NT2/D1 (cell line): ENCODE data around the gene SLC2A14.

ENCODE experiments used
- YY1 ChIP-seq: IDR thresholded peaks from 2 replicates; pipeline ENCODE4 v1.6.1; 2011; ENCODE audit not compliant: insufficient read length, insufficient read depth
- ZNF274 ChIP-seq: IDR thresholded peaks from 2 replicates; pipeline ENCODE4 v1.6.1; 2011; ENCODE audit warnings: mild to moderate bottlenecking, low read depth, low read length

DNA sequence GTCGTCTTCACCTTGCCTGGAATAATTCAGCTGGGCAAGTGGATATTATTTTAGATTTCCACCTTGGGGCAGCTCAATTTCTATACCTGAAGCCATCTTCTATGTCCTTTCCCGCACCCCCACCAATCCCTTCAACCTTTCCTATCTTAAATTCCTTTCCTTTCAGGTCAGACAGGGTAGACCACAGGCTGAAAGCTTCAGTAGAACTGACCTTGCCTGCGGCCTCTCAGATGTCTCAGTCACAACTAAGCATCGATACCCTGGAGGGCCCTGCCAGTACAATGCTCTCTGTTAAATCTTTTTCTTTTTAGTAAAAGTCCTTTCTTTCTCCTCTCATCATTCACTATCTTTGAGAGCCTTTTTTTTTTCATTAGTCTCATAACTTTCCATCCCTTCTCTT is 38.9 kb downstream of the SLC2A14 start:
- TF ChIP-seq ZNF274 (no peak), YY1 (no peak)
